Fibroblast of lung (primary cell): Measurements from ENCODE around the gene MYL12B. TPM values are rescaled to one million over a fixed set of nuclear protein-coding genes. Genes with fewer than 3 reads are reported as not detected.

Source experiments
- DNase-seq, 2 donors: peaks; one replicate each; pipeline versions ENCODE4 v3.0.0 to v3.0.0-alpha.2; 2010; ENCODE audit warnings: low read depth in 2 of 2
- H2AFZ ChIP-seq: 2 replicates; pipeline ENCODE4 v1.5.1; 2012; ENCODE audit warnings: low read length, control low read depth, inconsistent platforms
- H3K27ac ChIP-seq: 2 replicates; pipeline ENCODE4 v1.5.1; 2011; ENCODE audit warnings: low read length, control low read depth; ENCODE audit not compliant: insufficient read depth
- H3K27me3 ChIP-seq: 2 replicates; pipeline ENCODE4 v1.5.1; 2011; ENCODE audit warnings: mild to moderate bottlenecking, low read length; ENCODE audit not compliant: control insufficient read depth, insufficient read depth
- H3K36me3 ChIP-seq: 2 replicates; pipeline ENCODE4 v1.5.1; 2011; ENCODE audit warnings: low read length; ENCODE audit not compliant: control insufficient read depth, insufficient read depth
- H3K4me1 ChIP-seq: 2 replicates; pipeline ENCODE4 v1.5.1; 2011; ENCODE audit warnings: low read length; ENCODE audit not compliant: control insufficient read depth, insufficient read depth; ENCODE audit errors: extremely low read depth
- H3K4me2 ChIP-seq: 2 replicates; pipeline ENCODE4 v1.5.1; 2011; ENCODE audit warnings: low read length, control low read depth; ENCODE audit not compliant: insufficient read depth; ENCODE audit errors: extremely low read depth
- H3K4me3 ChIP-seq, 4 experiments: fragments of 200-600 bp in 1 of 4; sonication (generic) in 1 of 4; replicated peaks in 1 of 4; 2 replicates each; pipeline ENCODE4 v1.5.1; 2011 to 2016; ENCODE audit warnings: low read length in 4 of 4, low read depth in 3 of 4, mild to moderate bottlenecking in 3 of 4, control low read depth in 2 of 4, inconsistent platforms in 1 of 4, mixed read lengths in 1 of 4; ENCODE audit not compliant: insufficient read depth in 1 of 4; ENCODE audit errors: control extremely low read depth in 1 of 4
- H3K79me2 ChIP-seq: 2 replicates; pipeline ENCODE4 v1.5.1; 2012; ENCODE audit warnings: mild to moderate bottlenecking, low read length, inconsistent platforms; ENCODE audit not compliant: control insufficient read depth, insufficient read depth
- H3K9ac ChIP-seq: 2 replicates; pipeline ENCODE4 v1.5.1; 2011; ENCODE audit warnings: mild to moderate bottlenecking, low read length, control low read depth; ENCODE audit not compliant: insufficient read depth
- H3K9me3 ChIP-seq: 2 replicates; pipeline ENCODE4 v1.5.1; 2012; ENCODE audit warnings: low read depth, low read length; ENCODE audit not compliant: control insufficient read depth, insufficient read depth
- H4K20me1 ChIP-seq: 2 replicates; pipeline ENCODE4 v1.5.1; 2011; ENCODE audit warnings: low read length; ENCODE audit not compliant: control insufficient read depth, insufficient read depth; ENCODE audit errors: extremely low read depth
- EZH2 ChIP-seq: IDR thresholded peaks from 2 replicates; pipeline ENCODE4 v1.5.1; 2012; ENCODE audit warnings: low read length, control low read depth, mild to moderate bottlenecking; ENCODE audit errors: missing control alignments
- polyA plus RNA-seq, 2 donors: library from polyadenylated mRNA; depleted of rRNA in 1 of 2; stranded (reverse) in 1 of 2; unstranded in 1 of 2; fragments of >200 nt; gene quantifications; 2 replicates each; pipeline ENCODE4 v1.2.1, GENCODE V29; 2011 to 2012; ENCODE audit warnings: missing spikeins in 1 of 2
- total RNA-seq: library from RNA; depleted of rRNA; stranded (reverse); fragments of >200 nt; gene quantifications from 2 replicates; pipeline ENCODE4 v1.2.1, GENCODE V29; 2014
- TF ChIP-seq, protein P1 (sequence below), 2 donors: IDR thresholded peaks in 1 of 2; conservative IDR thresholded peaks in 1 of 2; 1 replicate in 1 of 2; 2 replicates in 1 of 2; pipeline ENCODE4 v1.5.1; 2011 to 2012; ENCODE audit warnings: low read length in 2 of 2, control low read depth in 1 of 2, inconsistent platforms in 1 of 2, low read depth in 1 of 2, mild to moderate bottlenecking in 1 of 2

MYL12B gene
- total and polyA plus RNA-seq, 2 donors (not counting 1 experiment from before 2014, with no cell fraction given), result 473 to 1,122 TPM

DNA sequence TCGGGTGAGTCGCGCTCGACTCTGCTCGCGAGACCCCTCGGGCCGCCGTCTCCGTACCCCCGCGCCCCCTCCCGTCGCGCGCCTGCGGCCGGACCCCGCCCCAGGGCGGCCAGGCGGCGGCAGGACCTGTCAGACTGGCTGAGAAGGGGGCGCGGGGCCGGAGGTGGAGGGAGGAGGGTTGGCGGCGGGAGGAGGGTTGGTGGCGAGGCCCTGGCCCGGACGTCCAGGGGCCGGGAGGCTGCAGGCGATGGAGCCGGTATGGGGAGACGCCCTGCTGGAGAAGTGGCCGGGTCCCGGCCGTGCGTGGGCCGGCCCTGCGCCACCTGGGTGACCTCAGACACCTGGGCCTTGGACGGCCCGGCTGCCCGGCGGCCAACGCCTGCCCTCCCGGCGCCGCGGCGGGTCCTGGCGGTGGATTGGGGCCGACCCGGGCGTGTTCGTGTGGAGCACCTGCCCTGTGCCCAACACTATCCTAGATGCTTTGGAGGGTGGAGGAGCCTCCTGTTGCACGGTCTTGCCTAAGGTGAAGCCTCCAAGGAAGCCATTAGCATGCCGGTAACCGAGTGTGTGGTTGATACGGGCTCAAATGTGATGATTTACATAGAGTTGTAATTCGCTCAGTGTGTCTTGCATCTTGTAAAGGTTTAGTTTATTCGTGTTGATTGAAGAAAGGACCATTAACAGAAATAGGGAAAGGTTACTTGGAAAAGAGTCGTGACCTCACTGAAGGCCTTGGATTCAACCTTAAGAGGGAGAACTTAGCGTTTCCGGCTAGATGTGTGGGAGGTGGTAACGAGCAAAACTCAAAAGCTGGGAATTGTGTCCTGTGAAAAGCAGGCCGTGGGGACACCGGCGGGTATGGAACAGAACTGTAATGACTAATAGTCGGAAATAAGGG, 550 bp downstream of the MYL12B start:
- peaks cover 10% of the 10 kb centered on the region for H4K20me1 ChIP-seq
- peak overlapping the region; percentile 84 to 99 (median 92) for H3K4me3 ChIP-seq
- peak overlapping the region; percentile 67 for H3K4me2 ChIP-seq
- H2AFZ ChIP-seq, result no peak overlapping the region
- peaks cover 20% of the 10 kb centered on the region for H3K4me1 ChIP-seq
- DNase-seq, result peak in 1 of 2 donors; percentile 50
- no peaks in the 10 kb centered on the region for H3K27me3 ChIP-seq
- H3K9me3 ChIP-seq, result no peaks in the 10 kb centered on the region
- H3K9ac ChIP-seq, result peak overlapping the region; percentile 100
- H3K79me2 ChIP-seq, result peaks cover 63% of the 10 kb centered on the region
- peak overlapping the region; percentile 99 for H3K27ac ChIP-seq
- no peak for TF ChIP-seq EZH2
- TF ChIP-seq, protein P1, sequence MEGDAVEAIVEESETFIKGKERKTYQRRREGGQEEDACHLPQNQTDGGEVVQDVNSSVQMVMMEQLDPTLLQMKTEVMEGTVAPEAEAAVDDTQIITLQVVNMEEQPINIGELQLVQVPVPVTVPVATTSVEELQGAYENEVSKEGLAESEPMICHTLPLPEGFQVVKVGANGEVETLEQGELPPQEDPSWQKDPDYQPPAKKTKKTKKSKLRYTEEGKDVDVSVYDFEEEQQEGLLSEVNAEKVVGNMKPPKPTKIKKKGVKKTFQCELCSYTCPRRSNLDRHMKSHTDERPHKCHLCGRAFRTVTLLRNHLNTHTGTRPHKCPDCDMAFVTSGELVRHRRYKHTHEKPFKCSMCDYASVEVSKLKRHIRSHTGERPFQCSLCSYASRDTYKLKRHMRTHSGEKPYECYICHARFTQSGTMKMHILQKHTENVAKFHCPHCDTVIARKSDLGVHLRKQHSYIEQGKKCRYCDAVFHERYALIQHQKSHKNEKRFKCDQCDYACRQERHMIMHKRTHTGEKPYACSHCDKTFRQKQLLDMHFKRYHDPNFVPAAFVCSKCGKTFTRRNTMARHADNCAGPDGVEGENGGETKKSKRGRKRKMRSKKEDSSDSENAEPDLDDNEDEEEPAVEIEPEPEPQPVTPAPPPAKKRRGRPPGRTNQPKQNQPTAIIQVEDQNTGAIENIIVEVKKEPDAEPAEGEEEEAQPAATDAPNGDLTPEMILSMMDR (conservative IDR thresholded peaks at IDR 0.05 in 1 of 2, IDR thresholded peaks at IDR 0.05 in 1 of 2; ENCODE audit: low read depth in 1 of 2, low read length in 2 of 2), result no peak
- H3K36me3 ChIP-seq, result peaks cover 7% of the 10 kb centered on the region

DNA sequence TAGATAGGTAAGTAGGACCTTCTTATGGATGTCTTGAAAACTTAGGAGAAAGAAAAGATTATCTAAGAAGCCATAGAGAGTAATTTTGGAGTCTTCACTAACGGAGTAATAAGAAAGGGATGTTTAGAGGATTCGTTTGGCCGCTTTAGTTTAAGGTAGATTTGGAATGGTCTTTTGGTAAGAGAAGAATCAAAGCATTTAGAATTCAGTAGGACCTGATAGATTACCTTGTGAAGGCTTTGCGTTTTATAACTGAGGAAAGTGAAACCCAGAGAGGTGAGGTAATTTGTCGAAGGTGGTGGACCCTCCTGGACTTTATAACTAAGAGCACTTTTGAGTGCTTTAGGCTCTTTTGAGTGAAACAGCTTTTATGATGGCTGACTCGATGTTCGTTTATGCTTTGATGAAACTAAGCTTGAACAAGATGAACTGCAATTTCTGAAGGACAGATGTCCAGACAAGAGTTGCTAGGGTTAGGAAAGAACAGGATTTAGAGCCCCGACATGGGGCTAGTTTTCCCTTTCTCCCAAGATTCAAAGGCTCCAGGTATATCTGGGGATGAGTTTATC, 1.3 kb downstream of the MYL12B start:
- Histone ChIP-seq H3K4me2 (peak overlapping the region; percentile 67), H3K36me3 (peaks cover 4% of the 10 kb centered on the region), H3K79me2 (peaks cover 67% of the 10 kb centered on the region), H3K9me3 (no peaks in the 10 kb centered on the region), H3K4me1 (peaks cover 20% of the 10 kb centered on the region), H3K27ac (peak overlapping the region; percentile 99), H3K4me3 (peak overlapping the region; percentile 84 to 99 (median 92)), H3K27me3 (no peaks in the 10 kb centered on the region), H4K20me1 (peaks cover 10% of the 10 kb centered on the region), H3K9ac (peak overlapping the region; percentile 100), H2AFZ (no peak overlapping the region)
- DNase-seq, result no peak
- no peak for TF ChIP-seq EZH2
- TF ChIP-seq, protein P1 (conservative IDR thresholded peaks at IDR 0.05 in 1 of 2, IDR thresholded peaks at IDR 0.05 in 1 of 2; ENCODE audit: low read depth in 1 of 2, low read length in 2 of 2), result no peak

DNA sequence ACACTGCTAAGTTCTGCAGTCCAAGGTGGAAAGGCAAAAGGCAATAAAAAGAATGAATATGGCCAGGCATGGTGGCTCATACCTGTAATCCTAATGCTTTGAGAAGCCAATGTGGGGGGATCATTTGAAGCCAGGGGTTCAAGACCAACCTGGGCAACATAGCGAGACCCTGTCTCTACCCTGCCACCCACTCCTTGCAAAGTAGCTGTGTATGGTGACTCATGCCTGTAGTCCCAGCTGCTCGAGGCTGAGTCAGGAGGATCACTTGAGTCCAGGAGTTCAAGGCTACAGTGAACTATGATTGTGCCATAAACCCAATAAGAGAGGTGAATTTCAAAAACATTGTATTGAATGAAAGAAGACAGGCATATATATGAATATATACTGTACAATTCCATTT, 2.4 kb downstream of the MYL12B start:
- Histone ChIP-seq H3K79me2 (peaks cover 76% of the 10 kb centered on the region), H3K9me3 (no peaks in the 10 kb centered on the region), H4K20me1 (peaks cover 12% of the 10 kb centered on the region), H3K27ac (no peak overlapping the region), H3K4me3 (peak overlapping the region in 2 of 4 experiments; percentile 84 to 85), H3K4me2 (peak overlapping the region; percentile 61), H3K36me3 (peaks cover 2% of the 10 kb centered on the region), H3K9ac (no peak overlapping the region), H3K4me1 (peaks cover 24% of the 10 kb centered on the region), H2AFZ (no peak overlapping the region), H3K27me3 (no peaks in the 10 kb centered on the region)
- TF ChIP-seq EZH2, result no peak
- TF ChIP-seq, protein P1 (conservative IDR thresholded peaks at IDR 0.05 in 1 of 2, IDR thresholded peaks at IDR 0.05 in 1 of 2; ENCODE audit: low read depth in 1 of 2, low read length in 2 of 2), result no peak
- no peak for DNase-seq
